GM21825 (cell line): Measurements from ENCODE around the gene TRMT6.

ENCODE experiments used
- ATAC-seq: cut with Tn5 transposase; IDR thresholded peaks from one replicate; pipeline ENCODE4 v1.9.1; 2021; ENCODE audit warnings: mild to moderate bottlenecking, moderate library complexity; ENCODE audit not compliant: unreplicated experiment

Gene TRMT6

DNA sequence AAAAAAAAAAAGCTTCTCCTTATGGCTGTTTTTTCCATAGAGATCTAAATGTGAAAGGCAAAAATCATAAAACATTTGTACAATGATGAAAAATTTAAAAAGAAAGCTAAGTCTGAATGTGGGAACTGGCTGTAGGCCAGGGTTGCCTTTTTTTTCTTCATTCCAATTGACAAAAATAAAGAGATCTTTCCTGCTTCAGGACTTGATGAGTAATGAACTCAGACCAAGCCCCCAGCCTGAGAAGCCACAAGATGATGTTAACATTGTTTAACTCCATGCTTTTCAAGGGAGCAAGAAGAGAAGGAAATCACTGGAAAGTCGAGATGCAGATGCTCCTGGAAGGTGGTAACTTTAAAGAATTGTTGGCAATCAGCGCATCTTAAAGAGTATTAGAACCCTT lies 41.4 kb downstream of the TRMT6 start:
- no peak for ATAC-seq

DNA sequence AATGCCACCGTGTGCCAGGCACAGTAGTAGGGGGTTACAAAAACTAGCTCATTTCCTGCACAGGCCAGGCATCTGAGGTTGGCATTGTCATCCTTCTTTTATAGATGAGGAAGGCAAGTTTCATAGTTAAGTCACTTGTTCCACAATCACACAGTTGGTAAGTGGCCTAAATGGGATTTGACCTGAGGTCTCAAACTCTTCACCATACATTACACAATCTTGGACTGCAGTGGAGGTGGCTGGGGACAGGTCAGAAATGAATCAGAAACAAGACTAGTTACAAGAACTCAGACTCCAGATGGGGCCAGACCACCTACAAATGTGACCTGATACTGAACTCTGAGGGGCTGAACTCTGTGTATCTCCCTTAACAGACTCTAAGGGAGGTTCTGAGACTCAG lies 49.4 kb downstream of the TRMT6 start:
- no peak for ATAC-seq

DNA sequence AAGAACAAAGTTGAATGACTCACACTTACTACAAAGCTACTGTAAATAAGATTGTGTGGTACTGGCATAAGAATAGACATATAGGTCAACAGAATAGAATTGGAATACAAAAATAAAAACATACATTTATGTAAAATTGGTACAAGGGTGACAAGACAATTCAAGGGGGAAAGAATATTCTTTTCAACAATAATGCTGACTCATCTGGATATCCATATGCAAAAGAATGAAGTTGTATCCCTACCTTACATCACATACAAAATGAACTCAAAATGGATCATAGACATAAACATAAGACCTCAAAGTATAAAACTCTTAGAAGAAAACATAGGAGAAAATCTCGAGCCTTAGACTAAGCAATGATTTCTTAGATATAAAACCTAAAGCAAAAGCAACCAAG lies 50.9 kb downstream of the TRMT6 start:
- ATAC-seq = no peak

DNA sequence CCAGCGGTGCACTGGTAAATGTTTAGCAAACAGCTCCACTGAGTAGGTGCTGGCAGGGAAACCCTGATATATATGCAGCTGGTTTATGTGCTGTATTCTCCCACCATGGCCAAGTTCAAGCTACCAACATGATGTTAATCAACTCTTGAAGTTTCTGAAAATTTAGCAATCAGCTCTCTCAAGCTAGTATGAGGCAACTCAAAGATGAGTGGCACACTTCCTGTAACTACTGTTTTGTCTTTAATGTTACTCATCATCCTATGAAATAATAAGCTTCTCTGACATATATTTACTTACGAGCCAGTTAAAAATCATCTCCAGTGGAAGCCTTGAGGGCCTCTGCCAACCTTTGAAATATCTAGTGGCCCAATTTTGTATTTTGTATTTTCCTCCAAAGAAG lies 54.7 kb downstream of the TRMT6 start:
- ATAC-seq = no peak

DNA sequence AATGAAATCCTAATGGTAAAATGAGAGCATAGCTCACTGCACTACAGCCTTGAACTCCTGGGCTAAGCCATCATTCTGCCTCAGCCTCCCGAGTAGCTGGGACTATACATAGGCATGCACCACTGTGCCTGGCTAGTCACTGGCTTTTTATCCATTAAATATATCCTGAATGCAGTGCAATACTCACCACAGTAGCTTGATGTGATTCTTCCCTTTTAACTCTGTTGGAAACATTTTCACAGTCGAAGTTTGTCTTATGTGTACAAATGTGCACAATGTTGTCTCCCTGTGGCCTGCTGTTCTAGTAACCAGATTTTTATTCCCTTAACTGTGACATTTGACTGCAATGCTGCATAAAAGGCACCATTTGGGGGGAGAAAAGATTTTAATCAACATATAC lies 56.7 kb downstream of the TRMT6 start:
- ATAC-seq = no peak

DNA sequence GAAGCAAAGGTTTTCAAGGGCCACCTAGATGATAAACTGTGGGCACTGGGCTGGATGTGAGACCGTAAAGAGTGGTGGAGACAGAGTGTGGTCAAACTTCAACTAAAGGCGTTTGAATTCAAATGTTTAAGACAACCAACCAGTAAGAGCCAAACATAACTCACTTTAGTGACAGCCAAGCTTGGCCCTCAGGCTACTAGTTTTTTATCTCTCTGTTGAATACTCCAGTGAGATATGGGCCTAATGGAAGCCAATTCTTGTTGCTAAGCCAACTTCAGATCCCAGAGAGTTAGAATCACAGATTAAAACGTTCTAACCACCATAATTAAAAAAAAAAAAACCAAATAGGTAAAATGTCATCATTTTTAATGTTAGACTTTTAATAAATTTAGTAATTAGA lies 57.3 kb downstream of the TRMT6 start:
- ATAC-seq = no peak

DNA sequence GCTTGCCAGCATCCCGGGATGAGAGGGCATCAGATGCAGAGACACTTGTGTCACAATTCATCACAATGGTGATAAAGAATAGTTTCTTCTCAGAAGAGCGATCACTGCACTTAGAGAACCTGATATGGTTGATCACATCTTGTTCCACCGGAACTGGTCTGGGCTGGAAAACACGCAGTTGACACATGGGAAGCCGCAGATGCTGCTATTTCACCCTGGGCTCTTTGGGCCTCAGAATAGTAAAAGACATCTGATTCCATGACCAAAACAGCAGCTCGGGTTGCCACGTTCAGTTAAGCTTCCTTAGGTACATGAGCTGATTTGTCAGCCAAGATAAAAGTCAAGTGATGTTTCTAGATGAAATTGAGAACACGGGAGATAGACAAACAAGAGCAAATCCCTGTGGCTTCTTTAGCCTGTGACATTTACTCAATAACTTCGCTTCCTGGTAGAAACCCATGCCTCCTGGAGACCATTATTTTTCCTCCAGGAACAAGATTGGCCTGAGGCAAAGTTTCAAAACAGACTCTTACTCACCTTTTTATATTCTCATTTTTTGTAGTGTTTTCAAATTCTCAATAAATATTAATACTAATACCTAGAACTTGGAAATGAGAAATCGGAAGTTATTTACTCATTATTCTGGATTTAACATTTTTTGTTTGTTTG lies 59.4 kb downstream of the TRMT6 start:
- no peak for ATAC-seq

DNA sequence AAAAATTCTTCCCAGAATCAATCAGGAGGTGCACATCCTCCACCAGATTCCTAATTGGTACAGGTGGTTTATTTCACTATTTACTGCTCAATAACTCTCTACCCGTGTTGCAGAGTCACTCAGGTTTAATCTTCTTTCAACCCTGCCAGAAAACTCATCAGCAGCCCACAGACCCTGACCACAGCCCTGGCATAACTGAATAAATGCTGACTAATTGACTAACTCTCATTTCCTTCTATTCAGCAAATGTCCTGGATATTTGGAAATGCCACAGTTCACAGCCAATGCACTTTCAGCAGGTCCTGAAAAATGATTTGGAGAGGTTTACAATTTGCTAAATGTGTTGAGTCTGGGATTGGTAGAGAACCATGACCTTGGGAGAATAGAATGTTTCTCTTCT lies 62.3 kb downstream of the TRMT6 start:
- no peak for ATAC-seq

DNA sequence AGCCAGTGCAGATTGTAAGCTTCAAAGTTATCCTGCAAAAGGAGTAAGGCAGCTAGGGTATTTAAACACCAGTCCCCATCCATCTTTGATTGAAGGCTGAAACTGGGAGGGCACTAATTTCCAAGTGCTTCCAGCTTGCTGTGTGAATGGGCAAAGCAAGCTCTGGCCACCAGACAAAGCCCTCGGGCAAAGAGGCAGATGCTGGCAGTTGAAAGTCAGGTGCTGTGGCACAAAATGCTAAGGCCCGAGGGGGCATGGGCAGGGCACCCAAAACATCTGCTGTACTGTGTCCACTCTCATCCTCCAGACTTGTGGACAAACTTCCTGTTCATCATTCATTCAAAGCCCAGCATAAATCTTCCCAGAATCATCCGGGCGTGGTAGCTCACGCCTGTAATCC lies 62.9 kb downstream of the TRMT6 start:
- ATAC-seq = no peak
